GM23338 (cell line): Measurements from ENCODE around the gene ARHGEF11. TPM values are rescaled to one million over a fixed set of nuclear protein-coding genes. Genes with fewer than 3 reads are reported as not detected.

Source experiments
- ATAC-seq: fragments of 200-7000 bp; cut with Tn5 transposase; 3 replicates; pipeline ENCODE4 v1.9.1; 2020
- DNase-seq: peaks from one replicate; pipeline ENCODE4 v3.0.0-alpha.2; 2015; ENCODE audit warnings: low spot score
- H2AFZ ChIP-seq: fragments of 200-600 bp; sonication (generic); 2 replicates; pipeline ENCODE4 v1.8.0; 2016; ENCODE audit warnings: antibody characterized with exemption, mild to moderate bottlenecking, moderate library complexity
- H3F3A ChIP-seq: fragments of 200-600 bp; sonication (generic); replicated peaks from 2 replicates; pipeline ENCODE4 v1.8.0; 2017; ENCODE audit warnings: antibody characterized with exemption, mixed run types, low read depth
- H3K27ac ChIP-seq: fragments of 200-600 bp; sonication (generic); 2 replicates; pipeline ENCODE4 v1.6.1; 2016; ENCODE audit warnings: low read depth
- H3K27me3 ChIP-seq: fragments of 200-600 bp; sonication (generic); 2 replicates; pipeline ENCODE4 v1.8.0; 2016; ENCODE audit warnings: mild to moderate bottlenecking, mixed run types, moderate library complexity; ENCODE audit not compliant: insufficient read depth
- H3K36me3 ChIP-seq: fragments of 200-600 bp; sonication (generic); 2 replicates; pipeline ENCODE4 v1.8.0; 2016; ENCODE audit warnings: mild to moderate bottlenecking; ENCODE audit not compliant: insufficient read depth
- H3K4me1 ChIP-seq: fragments of 200-600 bp; sonication (generic); 2 replicates; pipeline ENCODE4 v1.8.0; 2016; ENCODE audit warnings: mild to moderate bottlenecking, moderate library complexity; ENCODE audit not compliant: insufficient read depth
- H3K4me2 ChIP-seq: fragments of 200-600 bp; sonication (generic); 2 replicates; pipeline ENCODE4 v1.7.1; 2017; ENCODE audit warnings: mixed run types
- H3K4me3 ChIP-seq: fragments of 200-600 bp; sonication (generic); 2 replicates; pipeline ENCODE4 v1.6.1; 2016; ENCODE audit warnings: mixed run types
- H3K79me2 ChIP-seq: fragments of 200-600 bp; sonication (generic); replicated peaks from 2 replicates; pipeline ENCODE4 v1.8.0; 2017; ENCODE audit warnings: mild to moderate bottlenecking; ENCODE audit not compliant: insufficient read depth
- H3K9me2 ChIP-seq: fragments of 200-600 bp; sonication (generic); 2 replicates; pipeline ENCODE4 v1.8.0; 2017; ENCODE audit not compliant: insufficient read depth
- H4K20me1 ChIP-seq: fragments of 200-600 bp; sonication (generic); replicated peaks from 2 replicates; pipeline ENCODE4 v1.8.0; 2017; ENCODE audit warnings: mild to moderate bottlenecking; ENCODE audit not compliant: insufficient read depth
- H3K27ac Mint-ChIP-seq: 2 replicates; pipeline ENCODE4 v1.8.0; 2020; ENCODE audit warnings: inconsistent platforms, mild to moderate bottlenecking, moderate library complexity, mixed read lengths
- H3K27me3 Mint-ChIP-seq: 3 replicates; pipeline ENCODE4 v1.8.0; 2022; ENCODE audit warnings: low read depth, mild to moderate bottlenecking, moderate library complexity, mixed read lengths, inconsistent platforms; ENCODE audit not compliant: insufficient read depth, poor library complexity
- H3K36me3 Mint-ChIP-seq: 3 replicates; pipeline ENCODE4 v1.8.0; 2021; ENCODE audit warnings: low read depth, mild to moderate bottlenecking, inconsistent platforms, moderate library complexity, mixed read lengths
- H3K4me1 Mint-ChIP-seq: 3 replicates; pipeline ENCODE4 v1.8.0; 2020; ENCODE audit warnings: mild to moderate bottlenecking, inconsistent platforms, mixed read lengths
- H3K4me3 Mint-ChIP-seq: 3 replicates; pipeline ENCODE4 v1.8.0; 2021; ENCODE audit warnings: moderate library complexity, mild to moderate bottlenecking, inconsistent platforms, mixed read lengths
- H3K9me3 Mint-ChIP-seq: 3 replicates; pipeline ENCODE4 v1.8.0; 2020; ENCODE audit warnings: moderate library complexity, mild to moderate bottlenecking, inconsistent platforms, mixed read lengths
- CREB1 ChIP-seq: fragments of 250-450 bp; sonication (Bioruptor Pico); IDR thresholded peaks from 2 replicates; pipeline ENCODE4 v1.5.0; 2020; ENCODE audit warnings: low read depth, mild to moderate bottlenecking, moderate library complexity
- EZH2 ChIP-seq: fragments of 200-600 bp; sonication (generic); IDR thresholded peaks from one replicate; pipeline ENCODE4 v1.8.0; 2017; ENCODE audit warnings: antibody characterized with exemption, mild to moderate bottlenecking, low read depth; ENCODE audit not compliant: unreplicated experiment
- EZH2phosphoT487 ChIP-seq: fragments of 200-600 bp; sonication (generic); IDR thresholded peaks from one replicate; pipeline ENCODE4 v1.8.1; 2018; ENCODE audit warnings: antibody characterized with exemption; ENCODE audit not compliant: unreplicated experiment
- JUNB ChIP-seq: IDR thresholded peaks from one replicate; pipeline ENCODE4 v1.6.1; 2016; ENCODE audit warnings: antibody characterized with exemption; ENCODE audit not compliant: unreplicated experiment
- NANOG ChIP-seq: IDR thresholded peaks from 2 replicates; pipeline ENCODE4 v1.6.1; 2016; ENCODE audit warnings: antibody characterized with exemption, borderline replicate concordance
- POLR2AphosphoS5 ChIP-seq: IDR thresholded peaks from 2 replicates; pipeline ENCODE4 v1.6.1; 2016; ENCODE audit warnings: antibody characterized with exemption, low read depth
- REST ChIP-seq: IDR thresholded peaks from one replicate; pipeline ENCODE4 v1.6.1; 2018; ENCODE audit warnings: antibody characterized with exemption; ENCODE audit not compliant: unreplicated experiment
- STAT1 ChIP-seq: IDR thresholded peaks from one replicate; pipeline ENCODE4 v1.6.1; 2016; ENCODE audit warnings: antibody characterized with exemption; ENCODE audit not compliant: unreplicated experiment
- ZNF114 ChIP-seq: fragments of 250-450 bp; sonication (Bioruptor Pico); IDR thresholded peaks from 2 replicates; pipeline ENCODE4 v1.5.0; 2020; ENCODE audit warnings: mild to moderate bottlenecking, moderate library complexity
- ZNF331 ChIP-seq: fragments of 250-450 bp; sonication (Bioruptor Pico); IDR thresholded peaks from 2 replicates; pipeline ENCODE4 v1.5.0; 2020; ENCODE audit warnings: low read depth, mild to moderate bottlenecking, moderate library complexity
- ZNF462 ChIP-seq: fragments of 250-450 bp; sonication (Bioruptor Pico); IDR thresholded peaks from 2 replicates; pipeline ENCODE4 v1.5.0; 2020; ENCODE audit warnings: mild to moderate bottlenecking, moderate library complexity
- polyA plus RNA-seq: library from polyadenylated mRNA; unstranded; fragments of >200 nt; fragmentation: Nextera tagmentation; extraction: Ambion mirVana; gene quantifications from 2 replicates; pipeline ENCODE4 v1.2.1, GENCODE V29; 2016
- total RNA-seq: library from RNA; depleted of rRNA; stranded (reverse); fragments of >200 nt; shearing (Covaris generic); gene quantifications from 2 replicates; pipeline ENCODE4 v1.2.3, GENCODE V29; 2014
- TF ChIP-seq, protein P1 (sequence below), 2 experiments: fragments of 200-600 bp in 1 of 2; sonication (generic) in 1 of 2; conservative IDR thresholded peaks; 2 replicates each; pipeline versions ENCODE4 v1.5.1 to v1.6.1; 2016 to 2017; ENCODE audit warnings: antibody characterized with exemption in 2 of 2, low read depth in 2 of 2, mild to moderate bottlenecking in 2 of 2, moderate library complexity in 1 of 2
- TF ChIP-seq, protein P2 (sequence below): IDR thresholded peaks from 2 replicates; pipeline ENCODE4 v1.6.1; 2016; ENCODE audit warnings: antibody characterized with exemption

Gene ARHGEF11
- total and polyA plus RNA-seq, 2 experiments from 2014 or later, result 12.3 to 33.7 TPM

- Histone ChIP-seq H3K27me3 (no peaks in the 10 kb centered on the region), H2AFZ (0 out of 2 replicates have a peak overlapping the region, but pooled peaks have one; percentile 28), H3K9me2 (no peaks in the 10 kb centered on the region), H4K20me1 (no peaks in the 10 kb centered on the region), H3K27ac (no peak overlapping the region), H3K4me2 (no peak overlapping the region), H3F3A (no peaks in the 10 kb centered on the region), H3K4me1 (no peaks in the 10 kb centered on the region), H3K79me2 (no peaks in the 10 kb centered on the region), H3K36me3 (no peaks in the 10 kb centered on the region), H3K4me3 (no peak overlapping the region)
- Mint-ChIP-seq H3K4me1 (peaks cover 9% of the 10 kb centered on the region; the same call in 2 of the 3 replicates), H3K27ac (no peak overlapping the region), H3K4me3 (no peak overlapping the region), H3K27me3 (peaks cover 1% of the 10 kb centered on the region), H3K9me3 (no peaks in the 10 kb centered on the region), H3K36me3 (no peaks in the 10 kb centered on the region)
- DNase-seq, result no peak
- peak; percentile 79 for ATAC-seq
- TF ChIP-seq, protein P1, sequence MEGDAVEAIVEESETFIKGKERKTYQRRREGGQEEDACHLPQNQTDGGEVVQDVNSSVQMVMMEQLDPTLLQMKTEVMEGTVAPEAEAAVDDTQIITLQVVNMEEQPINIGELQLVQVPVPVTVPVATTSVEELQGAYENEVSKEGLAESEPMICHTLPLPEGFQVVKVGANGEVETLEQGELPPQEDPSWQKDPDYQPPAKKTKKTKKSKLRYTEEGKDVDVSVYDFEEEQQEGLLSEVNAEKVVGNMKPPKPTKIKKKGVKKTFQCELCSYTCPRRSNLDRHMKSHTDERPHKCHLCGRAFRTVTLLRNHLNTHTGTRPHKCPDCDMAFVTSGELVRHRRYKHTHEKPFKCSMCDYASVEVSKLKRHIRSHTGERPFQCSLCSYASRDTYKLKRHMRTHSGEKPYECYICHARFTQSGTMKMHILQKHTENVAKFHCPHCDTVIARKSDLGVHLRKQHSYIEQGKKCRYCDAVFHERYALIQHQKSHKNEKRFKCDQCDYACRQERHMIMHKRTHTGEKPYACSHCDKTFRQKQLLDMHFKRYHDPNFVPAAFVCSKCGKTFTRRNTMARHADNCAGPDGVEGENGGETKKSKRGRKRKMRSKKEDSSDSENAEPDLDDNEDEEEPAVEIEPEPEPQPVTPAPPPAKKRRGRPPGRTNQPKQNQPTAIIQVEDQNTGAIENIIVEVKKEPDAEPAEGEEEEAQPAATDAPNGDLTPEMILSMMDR (conservative IDR thresholded peaks at IDR 0.05; ENCODE audit: low read depth in 2 of 2), result no peak
- TF ChIP-seq EZH2phosphoT487 (no peak), EZH2 (no peak), JUNB (no peak), ZNF331 (CRISPR knock-in tag) (no peak), POLR2AphosphoS5 (no peak), STAT1 (no peak), CREB1 (CRISPR knock-in tag) (no peak), ZNF114 (CRISPR knock-in tag) (no peak), NANOG (no peak), ZNF462 (CRISPR knock-in tag) (no peak), REST (no peak)
- TF ChIP-seq, protein P2, sequence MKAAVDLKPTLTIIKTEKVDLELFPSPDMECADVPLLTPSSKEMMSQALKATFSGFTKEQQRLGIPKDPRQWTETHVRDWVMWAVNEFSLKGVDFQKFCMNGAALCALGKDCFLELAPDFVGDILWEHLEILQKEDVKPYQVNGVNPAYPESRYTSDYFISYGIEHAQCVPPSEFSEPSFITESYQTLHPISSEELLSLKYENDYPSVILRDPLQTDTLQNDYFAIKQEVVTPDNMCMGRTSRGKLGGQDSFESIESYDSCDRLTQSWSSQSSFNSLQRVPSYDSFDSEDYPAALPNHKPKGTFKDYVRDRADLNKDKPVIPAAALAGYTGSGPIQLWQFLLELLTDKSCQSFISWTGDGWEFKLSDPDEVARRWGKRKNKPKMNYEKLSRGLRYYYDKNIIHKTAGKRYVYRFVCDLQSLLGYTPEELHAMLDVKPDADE, result no peak
Measured at GRCh38 chr1:157069601-157070000, 24.1 kb upstream of the ARHGEF11 start.
